ENCODE measurements around the gene STXBP1.
"Not testable (repeated sequence)": the region's sequence is repeated elsewhere in the genome, so short reads cannot be mapped to it uniquely, and the experiment has no call there.

STXBP1 gene

DNA sequence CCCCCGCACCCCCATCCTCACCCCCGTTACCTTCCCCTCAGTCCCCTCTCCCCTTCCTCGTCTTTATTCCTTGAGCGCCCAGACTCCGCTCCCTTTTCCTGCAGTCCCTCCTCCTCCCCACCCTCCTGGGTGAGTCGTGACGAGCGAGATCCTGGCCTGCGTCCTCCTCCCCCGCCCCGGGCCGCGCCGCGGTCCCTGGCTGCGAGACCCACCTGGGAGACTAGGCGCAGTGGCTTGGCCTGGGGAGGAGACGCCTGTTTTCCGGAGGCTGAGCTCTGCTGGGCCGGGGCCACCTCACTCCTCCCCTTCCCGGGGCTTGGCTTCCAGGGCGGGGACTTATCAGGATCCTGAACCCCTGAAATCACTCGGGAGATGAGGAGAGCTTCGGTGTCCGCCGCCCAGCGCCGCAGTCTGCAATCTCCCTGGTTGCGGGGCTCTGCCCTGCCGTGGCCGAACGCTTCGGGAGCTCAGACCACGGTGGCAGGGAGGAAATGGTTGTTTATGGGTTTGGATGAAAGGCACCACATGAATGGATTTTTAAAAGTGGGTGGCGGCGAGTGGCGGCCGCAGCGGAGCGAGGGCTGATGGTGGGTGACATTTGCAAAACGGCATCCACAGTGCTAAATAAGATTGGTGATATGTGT is 984 bp downstream of the STXBP1 start:
- DNase-seq (ENCODE audit: insufficient read length, low spot score) (no peak), FAIRE-seq (no peak)
- no peak for TF ChIP-seq TAF1 (IDR thresholded peaks at IDR 0.05; ENCODE audit: low read depth, low read length)
- no peak for TF ChIP-seq PAX5 (IDR thresholded peaks at IDR 0.05; ENCODE audit: insufficient read depth, low read length, severe bottlenecking)
- no peak for TF ChIP-seq SPI1 (IDR thresholded peaks at IDR 0.05; ENCODE audit: low read depth, low read length)
- no peak for TF ChIP-seq POLR2A (IDR thresholded peaks at IDR 0.05; ENCODE audit: low read depth, low read length)
- TF ChIP-seq POU2F2 (IDR thresholded peaks at IDR 0.05; ENCODE audit: low read depth, low read length) = no peak
- no peak for TF ChIP-seq POLR2AphosphoS5 (IDR thresholded peaks at IDR 0.05; ENCODE audit: low read depth, low read length)

GRCh38 chr9:127613583-127613954 is 1.5 kb downstream of the STXBP1 start:
- no peak for DNase-seq (ENCODE audit: insufficient read length, low spot score)
- FAIRE-seq = no peak
- no peak for TF ChIP-seq PAX5 (IDR thresholded peaks at IDR 0.05; ENCODE audit: insufficient read depth, low read length, severe bottlenecking)
- no peak for TF ChIP-seq TAF1 (IDR thresholded peaks at IDR 0.05; ENCODE audit: low read depth, low read length)
- TF ChIP-seq SPI1 (IDR thresholded peaks at IDR 0.05; ENCODE audit: low read depth, low read length) = no peak
- no peak for TF ChIP-seq POU2F2 (IDR thresholded peaks at IDR 0.05; ENCODE audit: low read depth, low read length)
- TF ChIP-seq POLR2A (IDR thresholded peaks at IDR 0.05; ENCODE audit: low read depth, low read length) = no peak
- no peak for TF ChIP-seq POLR2AphosphoS5 (IDR thresholded peaks at IDR 0.05; ENCODE audit: low read depth, low read length)

- no peak for TF ChIP-seq POU2F2 (IDR thresholded peaks at IDR 0.05; ENCODE audit: low read depth, low read length)
- TF ChIP-seq TAF1 (IDR thresholded peaks at IDR 0.05; ENCODE audit: low read depth, low read length) = no peak
- TF ChIP-seq POLR2A (IDR thresholded peaks at IDR 0.05; ENCODE audit: low read depth, low read length) = no peak
- no peak for TF ChIP-seq PAX5 (IDR thresholded peaks at IDR 0.05; ENCODE audit: insufficient read depth, low read length, severe bottlenecking)
- TF ChIP-seq SPI1 (IDR thresholded peaks at IDR 0.05; ENCODE audit: low read depth, low read length) = no peak
- no peak for TF ChIP-seq POLR2AphosphoS5 (IDR thresholded peaks at IDR 0.05; ENCODE audit: low read depth, low read length)
- FAIRE-seq = no peak
- no peak for DNase-seq (ENCODE audit: insufficient read length, low spot score)
These were observed 2.9 kb downstream of the STXBP1 start for GRCh38 chr9:127614961-127615360.

GRCh38 chr9:127621339-127621970 is 9.4 kb downstream of the STXBP1 start:
- DNase-seq (ENCODE audit: insufficient read length, low spot score); FAIRE-seq: not testable (repeated sequence)

GRCh38 chr9:127626752-127627493 is 14.8 kb downstream of the STXBP1 start:
- no peak for DNase-seq (ENCODE audit: insufficient read length, low spot score)
- no peak for FAIRE-seq
- TF ChIP-seq POLR2A (IDR thresholded peaks at IDR 0.05; ENCODE audit: low read depth, low read length) (no peak), PAX5 (IDR thresholded peaks at IDR 0.05; ENCODE audit: insufficient read depth, low read length, severe bottlenecking) (no peak), SPI1 (IDR thresholded peaks at IDR 0.05; ENCODE audit: low read depth, low read length) (no peak), POLR2AphosphoS5 (IDR thresholded peaks at IDR 0.05; ENCODE audit: low read depth, low read length) (no peak), TAF1 (IDR thresholded peaks at IDR 0.05; ENCODE audit: low read depth, low read length) (no peak), POU2F2 (IDR thresholded peaks at IDR 0.05; ENCODE audit: low read depth, low read length) (no peak)

GRCh38 chr9:127627494-127627855 is 15.4 kb downstream of the STXBP1 start:
- FAIRE-seq (no peak), DNase-seq (ENCODE audit: insufficient read length, low spot score) (no peak)
- TF ChIP-seq POLR2A (IDR thresholded peaks at IDR 0.05; ENCODE audit: low read depth, low read length) (no peak), POU2F2 (IDR thresholded peaks at IDR 0.05; ENCODE audit: low read depth, low read length) (no peak), POLR2AphosphoS5 (IDR thresholded peaks at IDR 0.05; ENCODE audit: low read depth, low read length) (no peak), PAX5 (IDR thresholded peaks at IDR 0.05; ENCODE audit: insufficient read depth, low read length, severe bottlenecking) (no peak), TAF1 (IDR thresholded peaks at IDR 0.05; ENCODE audit: low read depth, low read length) (no peak), SPI1 (IDR thresholded peaks at IDR 0.05; ENCODE audit: low read depth, low read length) (no peak)

DNA sequence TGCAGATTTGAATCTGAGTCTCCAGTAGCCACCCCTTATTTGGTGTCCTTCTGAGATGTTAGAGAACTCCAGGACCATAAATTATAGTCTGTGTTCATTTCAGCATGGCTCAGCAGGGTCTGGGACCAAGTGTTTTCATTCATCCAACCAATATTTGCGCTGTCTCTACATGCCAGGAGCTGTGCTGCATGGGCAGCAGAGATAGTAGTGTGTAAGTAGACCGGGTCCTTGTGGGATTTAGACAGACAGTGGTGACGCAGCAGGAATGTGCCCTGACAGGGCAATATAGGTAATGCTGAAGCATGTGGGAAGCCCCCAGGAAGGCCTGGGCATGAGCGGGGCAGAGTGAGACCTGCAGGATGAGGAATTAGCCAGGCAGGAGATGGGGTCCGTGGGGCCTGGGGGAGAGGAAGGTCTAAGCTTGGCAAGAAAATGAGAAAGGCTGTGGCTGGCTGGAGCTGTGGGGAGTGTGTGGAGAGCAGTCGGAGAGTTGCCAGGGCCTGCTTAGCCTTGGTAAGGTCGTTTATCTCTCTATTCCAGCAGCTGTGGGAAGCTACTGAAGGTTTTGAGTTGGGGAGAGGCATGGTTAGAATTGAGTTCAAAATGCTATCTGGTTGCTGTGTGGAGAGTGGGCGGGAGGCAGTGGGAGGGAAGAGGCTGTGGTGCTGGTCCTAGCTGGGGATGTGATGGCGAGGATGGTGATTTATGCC is 16.8 kb downstream of the STXBP1 start:
- TF ChIP-seq POLR2AphosphoS5 (IDR thresholded peaks at IDR 0.05; ENCODE audit: low read depth, low read length) (no peak), SPI1 (IDR thresholded peaks at IDR 0.05; ENCODE audit: low read depth, low read length) (no peak), POU2F2 (IDR thresholded peaks at IDR 0.05; ENCODE audit: low read depth, low read length) (no peak), TAF1 (IDR thresholded peaks at IDR 0.05; ENCODE audit: low read depth, low read length) (no peak), PAX5 (IDR thresholded peaks at IDR 0.05; ENCODE audit: insufficient read depth, low read length, severe bottlenecking) (no peak), POLR2A (IDR thresholded peaks at IDR 0.05; ENCODE audit: low read depth, low read length) (no peak)
- DNase-seq (ENCODE audit: insufficient read length, low spot score) (no peak), FAIRE-seq (no peak)

- TF ChIP-seq TAF1 (IDR thresholded peaks at IDR 0.05; ENCODE audit: low read depth, low read length) (no peak), POLR2A (IDR thresholded peaks at IDR 0.05; ENCODE audit: low read depth, low read length) (no peak), SPI1 (IDR thresholded peaks at IDR 0.05; ENCODE audit: low read depth, low read length) (no peak), POU2F2 (IDR thresholded peaks at IDR 0.05; ENCODE audit: low read depth, low read length) (no peak), PAX5 (IDR thresholded peaks at IDR 0.05; ENCODE audit: insufficient read depth, low read length, severe bottlenecking) (no peak), POLR2AphosphoS5 (IDR thresholded peaks at IDR 0.05; ENCODE audit: low read depth, low read length) (no peak)
- DNase-seq (ENCODE audit: insufficient read length, low spot score) (no peak), FAIRE-seq (no peak)
These were observed 17.5 kb downstream of the STXBP1 start for GRCh38 chr9:127629468-127630081.
